Superior temporal gyrus (tissue), 1 donor: ENCODE data around the gene INTS13.
"Not testable (repeated sequence)": the region's sequence is repeated elsewhere in the genome, so short reads cannot be mapped to it uniquely, and the experiment has no call there.

Experiments
- DNase-seq: peaks from one replicate; pipeline ENCODE4 v3.0.0-alpha.2; 2016; ENCODE audit errors: extremely low spot score

Gene INTS13

GRCh38 chr12:26869908-26870459 is 67.8 kb downstream of the INTS13 start:
- no peak for DNase-seq

GRCh38 chr12:26869104-26869494 is 68.7 kb downstream of the INTS13 start:
- DNase-seq, result no peak

DNA sequence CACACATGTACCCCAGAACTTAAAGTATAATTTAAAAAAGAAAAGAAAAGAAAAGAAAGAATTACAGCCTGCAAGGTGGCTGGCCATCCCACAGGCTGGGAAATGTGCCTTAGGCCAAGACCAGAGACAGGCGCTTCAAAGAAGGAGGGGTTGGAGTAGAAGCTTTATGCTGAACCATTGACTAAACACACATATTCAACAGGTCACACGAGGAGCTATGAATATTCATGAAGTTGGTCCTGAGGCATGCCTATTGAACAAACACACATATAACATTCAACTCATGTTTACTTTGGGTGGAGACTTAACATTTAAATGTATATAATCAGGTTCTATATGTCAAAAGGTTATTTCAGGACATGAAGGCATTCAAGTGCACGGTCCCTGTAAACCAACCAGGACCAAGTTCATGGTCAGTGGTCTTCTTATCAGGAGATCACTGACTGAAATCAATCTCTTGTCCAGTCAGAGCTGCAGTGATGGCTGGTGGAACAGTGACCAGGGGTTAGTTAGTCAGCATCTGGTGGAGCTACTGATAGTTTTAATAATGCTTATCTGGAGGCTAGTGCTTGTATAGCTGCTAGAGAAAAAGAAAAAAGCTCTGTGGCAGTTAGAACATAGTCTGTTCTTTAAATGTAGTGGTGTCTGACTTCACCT is 69.2 kb downstream of the INTS13 start:
- DNase-seq, result no peak

DNA sequence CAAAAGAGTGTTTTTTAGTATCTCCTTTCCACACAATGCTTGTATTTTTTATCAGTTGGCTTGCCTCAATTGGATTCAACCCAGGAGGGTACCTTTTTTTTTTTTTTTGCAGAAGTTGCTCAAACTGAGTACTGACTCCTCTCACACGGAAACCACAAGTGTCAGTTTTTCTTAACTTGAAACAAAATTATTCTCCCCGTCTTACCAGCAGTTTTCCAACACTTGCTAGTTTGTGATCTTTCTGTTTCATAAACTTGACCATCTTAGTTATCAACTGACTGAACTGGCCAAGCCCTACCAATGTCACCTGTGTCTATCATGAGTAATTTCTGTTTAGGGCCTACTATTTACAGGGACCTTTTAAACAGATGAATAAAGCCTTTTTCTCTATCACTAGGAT is 70.7 kb downstream of the INTS13 start:
- DNase-seq, result no peak

DNA sequence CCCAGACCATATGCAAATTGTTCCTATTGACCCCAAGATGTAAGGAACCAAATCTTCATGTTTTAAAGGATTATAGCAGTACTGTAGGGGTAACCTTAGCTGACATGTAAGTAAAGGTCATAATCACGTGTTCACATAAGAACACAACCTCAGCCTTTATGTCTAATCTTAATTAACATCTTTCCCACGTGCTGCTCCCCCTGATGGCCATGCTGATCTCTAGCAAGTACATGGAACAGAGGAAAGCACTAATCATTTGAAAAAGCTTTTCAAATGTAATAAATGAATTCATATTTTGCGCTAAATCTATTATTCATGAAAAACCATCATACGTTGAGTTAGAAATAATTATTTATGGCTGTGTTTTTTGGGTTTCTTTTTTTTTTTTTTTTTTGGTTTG is 74.3 kb downstream of the INTS13 start:
- DNase-seq, result no peak

- not testable (repeated sequence) for DNase-seq
These were observed 75.0 kb downstream of the INTS13 start for GRCh38 chr12:26862787-26863186.

GRCh38 chr12:26861690-26862089 is 76.1 kb downstream of the INTS13 start:
- no peak for DNase-seq

DNA sequence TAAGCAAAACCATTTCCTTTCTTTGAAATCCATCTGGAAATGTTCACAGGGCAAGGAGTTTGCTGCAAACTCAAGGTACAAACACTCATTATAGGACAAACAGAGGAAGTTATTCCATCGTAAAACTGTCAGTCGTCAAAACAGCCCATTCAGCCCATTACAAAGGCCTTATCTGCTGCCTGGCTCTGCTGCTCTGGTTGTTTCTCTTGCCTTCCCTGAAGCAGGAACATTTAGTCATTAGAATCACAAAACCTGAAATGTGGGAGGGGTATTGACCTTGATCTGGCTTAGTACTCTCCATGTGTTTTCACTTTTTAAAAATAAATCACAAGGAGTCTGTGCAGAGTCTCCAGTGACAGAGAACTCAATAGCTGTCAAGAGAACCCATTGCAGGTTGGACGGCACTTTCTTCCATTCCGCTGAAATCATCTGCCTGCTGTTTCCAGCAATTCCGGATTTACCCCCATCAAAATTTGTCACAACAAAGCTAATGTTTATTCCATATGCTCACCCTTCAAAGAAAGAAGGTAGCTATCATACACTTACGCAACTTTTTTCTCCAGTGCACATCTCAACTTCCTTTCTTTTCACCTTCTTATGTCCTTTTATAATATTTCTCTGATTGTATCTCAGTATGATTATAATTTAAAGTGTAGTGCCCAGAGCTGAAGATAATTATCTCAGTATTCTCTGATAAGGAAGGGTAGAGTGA is 80.2 kb downstream of the INTS13 start:
- DNase-seq, result no peak

DNA sequence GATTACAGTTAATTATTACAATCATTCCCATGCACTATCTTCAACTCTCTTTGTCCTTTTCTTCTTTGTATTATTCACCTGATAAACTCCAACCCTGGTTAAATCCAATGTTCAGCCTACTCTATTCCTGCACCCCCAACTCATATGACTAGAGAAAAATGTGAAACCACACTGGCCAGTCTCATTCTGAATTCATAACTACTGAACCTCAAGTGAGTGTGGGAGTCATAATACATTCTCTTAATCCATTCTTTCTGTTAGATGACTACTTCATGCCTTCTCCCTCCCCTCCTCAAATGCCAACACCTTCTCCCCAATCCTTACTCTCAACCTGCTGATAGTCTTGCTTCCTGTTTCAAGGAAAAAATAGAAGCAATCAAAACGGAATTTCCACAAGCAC is 82.4 kb downstream of the INTS13 start:
- DNase-seq, result no peak
